Kidney epithelial cell (primary cell): ENCODE results near the gene PRKRA. TPM values are rescaled to one million over a fixed set of nuclear protein-coding genes. Genes with fewer than 3 reads are reported as not detected.

ENCODE experiments used
- DNase-seq: peaks from one replicate; pipeline ENCODE4 v3.0.0-alpha.2; 2010; ENCODE audit warnings: low read depth
- H3K27me3 ChIP-seq: 2 replicates; pipeline ENCODE4 v1.6.0; 2011; ENCODE audit warnings: low read length; ENCODE audit not compliant: control insufficient read depth, insufficient read depth
- H3K36me3 ChIP-seq: 2 replicates; pipeline ENCODE4 v1.5.1; 2011; ENCODE audit warnings: low read length; ENCODE audit not compliant: control insufficient read depth, insufficient read depth
- H3K4me3 ChIP-seq: 2 replicates; pipeline ENCODE4 v1.5.1; 2011; ENCODE audit warnings: low read depth, mild to moderate bottlenecking, control low read depth, low read length
- total RNA-seq: library from RNA; depleted of rRNA; stranded (reverse); fragments of >200 nt; gene quantifications from 2 replicates; pipeline ENCODE4 v1.2.3, GENCODE V29; 2015
- TF ChIP-seq, protein P1 (sequence below): IDR thresholded peaks from 2 replicates; pipeline ENCODE4 v1.5.1; 2011; ENCODE audit warnings: mild to moderate bottlenecking, moderate library complexity, low read length, control low read depth, inconsistent platforms; ENCODE audit not compliant: insufficient read depth, poor library complexity, severe bottlenecking

PRKRA gene
- total RNA-seq, 1 donor from 2014 or later: 50.4 TPM

DNA sequence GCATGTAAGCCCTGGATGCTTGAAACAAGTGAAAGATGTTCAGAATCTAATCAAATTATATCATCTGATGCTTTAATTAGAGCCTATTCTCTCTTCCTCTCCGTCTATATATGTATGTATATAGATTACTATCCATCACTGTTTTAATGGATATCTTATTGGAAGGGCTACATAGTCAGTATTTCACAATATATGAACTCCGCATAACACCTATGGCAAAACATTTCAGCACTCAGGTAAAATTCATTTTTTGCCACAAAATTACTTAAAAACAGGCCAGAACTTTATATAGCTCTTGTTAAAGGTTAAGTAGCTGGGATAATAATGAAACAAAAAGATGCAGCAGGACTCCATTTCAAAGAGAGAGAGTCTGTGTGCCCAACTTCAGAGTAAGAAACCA lies 1.4 kb upstream of the PRKRA start:
- Histone ChIP-seq H3K27me3 (no peaks in the 10 kb centered on the region), H3K4me3 (no peak overlapping the region), H3K36me3 (no peaks in the 10 kb centered on the region)
- no peak for DNase-seq
- TF ChIP-seq, protein P1, sequence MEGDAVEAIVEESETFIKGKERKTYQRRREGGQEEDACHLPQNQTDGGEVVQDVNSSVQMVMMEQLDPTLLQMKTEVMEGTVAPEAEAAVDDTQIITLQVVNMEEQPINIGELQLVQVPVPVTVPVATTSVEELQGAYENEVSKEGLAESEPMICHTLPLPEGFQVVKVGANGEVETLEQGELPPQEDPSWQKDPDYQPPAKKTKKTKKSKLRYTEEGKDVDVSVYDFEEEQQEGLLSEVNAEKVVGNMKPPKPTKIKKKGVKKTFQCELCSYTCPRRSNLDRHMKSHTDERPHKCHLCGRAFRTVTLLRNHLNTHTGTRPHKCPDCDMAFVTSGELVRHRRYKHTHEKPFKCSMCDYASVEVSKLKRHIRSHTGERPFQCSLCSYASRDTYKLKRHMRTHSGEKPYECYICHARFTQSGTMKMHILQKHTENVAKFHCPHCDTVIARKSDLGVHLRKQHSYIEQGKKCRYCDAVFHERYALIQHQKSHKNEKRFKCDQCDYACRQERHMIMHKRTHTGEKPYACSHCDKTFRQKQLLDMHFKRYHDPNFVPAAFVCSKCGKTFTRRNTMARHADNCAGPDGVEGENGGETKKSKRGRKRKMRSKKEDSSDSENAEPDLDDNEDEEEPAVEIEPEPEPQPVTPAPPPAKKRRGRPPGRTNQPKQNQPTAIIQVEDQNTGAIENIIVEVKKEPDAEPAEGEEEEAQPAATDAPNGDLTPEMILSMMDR: no peak

DNA sequence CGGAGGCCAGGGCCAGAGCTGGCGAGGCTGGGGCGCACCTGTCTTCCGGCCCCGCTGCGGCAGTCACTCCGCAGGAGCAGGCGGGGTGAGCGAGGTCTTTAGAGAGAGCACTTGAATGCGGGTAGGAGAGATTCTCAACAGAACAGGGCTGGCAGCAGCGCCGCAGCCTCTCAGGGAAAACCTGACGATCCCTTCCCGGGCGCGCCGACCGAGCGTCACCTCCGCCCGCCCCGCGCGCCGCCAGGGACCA lies 526 bp downstream of the PRKRA start:
- H3K36me3 ChIP-seq: no peaks in the 10 kb centered on the region
- TF ChIP-seq, protein P1: no peak
- H3K4me3 ChIP-seq: peak overlapping the region; percentile 94
- no peaks in the 10 kb centered on the region for H3K27me3 ChIP-seq
- peak; percentile 21 for DNase-seq

DNA sequence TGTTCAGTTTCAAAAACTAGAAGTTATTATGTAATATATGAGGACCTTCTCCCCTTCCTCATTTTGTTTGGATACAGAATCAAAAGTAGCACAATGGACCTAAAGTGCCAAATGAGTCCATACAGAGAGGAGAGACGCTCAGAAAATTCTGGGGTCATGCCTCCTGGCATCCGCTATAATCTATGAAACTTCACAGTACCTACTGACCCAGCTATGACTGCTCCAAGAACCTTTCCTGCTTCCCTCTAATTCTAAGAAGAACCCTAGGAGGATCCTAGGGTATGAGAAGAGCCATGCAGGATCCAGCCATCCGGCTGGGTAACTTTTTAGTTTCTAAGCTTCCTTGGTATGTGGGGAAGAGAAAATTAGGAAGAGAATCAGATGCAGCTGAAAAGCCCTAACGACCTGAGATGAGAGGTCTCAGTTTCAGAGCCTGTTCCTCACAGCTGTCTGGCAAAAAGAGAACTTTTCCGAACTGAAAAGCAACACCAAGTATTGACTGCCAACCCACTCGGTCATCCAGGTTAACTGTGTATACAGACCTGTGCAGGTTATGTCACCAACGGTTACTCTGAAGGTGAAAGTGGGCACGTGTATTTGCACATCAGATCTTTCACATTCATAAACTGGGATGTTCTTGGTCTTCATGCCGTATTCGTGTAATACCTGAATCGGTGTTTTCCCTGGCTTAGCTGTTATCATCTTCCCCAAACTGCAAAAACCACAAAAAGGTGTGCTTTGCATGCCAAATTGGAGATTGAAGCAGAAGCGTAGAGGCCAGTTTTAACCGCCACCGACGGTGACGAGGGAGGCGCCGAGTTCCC lies 1.1 kb downstream of the PRKRA start:
- TF ChIP-seq, protein P1: no peak
- no peaks in the 10 kb centered on the region for H3K36me3 ChIP-seq
- peak overlapping the region; percentile 94 for H3K4me3 ChIP-seq
- DNase-seq: no peak
- no peaks in the 10 kb centered on the region for H3K27me3 ChIP-seq

DNA sequence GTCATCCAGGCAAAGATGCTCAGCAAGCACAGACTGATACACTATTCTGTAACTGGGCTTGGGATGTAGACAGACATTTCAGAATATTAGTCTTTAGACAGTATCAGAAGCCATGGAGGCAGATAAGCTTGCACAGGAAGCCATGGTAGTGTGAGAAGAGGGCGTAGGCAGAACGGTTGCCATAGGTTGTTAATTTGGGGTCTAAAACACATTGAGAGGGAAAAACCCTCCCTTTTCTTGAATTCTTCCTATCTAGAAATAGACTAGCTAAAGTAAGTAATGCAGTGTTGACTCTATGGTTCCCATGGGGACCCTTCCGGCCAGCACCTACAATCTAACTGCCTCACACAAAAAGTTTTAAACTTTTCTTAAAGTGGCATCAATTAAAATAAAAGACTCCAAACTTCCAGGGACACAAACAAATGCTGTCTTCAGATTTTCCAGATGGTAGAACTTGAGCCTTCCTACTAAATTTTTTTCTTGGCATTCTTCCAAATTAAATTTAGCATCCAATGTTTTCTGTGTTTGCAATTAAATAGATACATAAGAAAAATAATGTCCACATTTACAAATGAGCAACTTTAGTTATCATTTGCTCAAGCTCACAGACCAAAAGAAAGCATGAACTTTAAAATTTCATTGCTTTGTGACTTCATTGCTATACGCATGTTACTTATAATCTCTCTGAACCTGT lies 1.9 kb downstream of the PRKRA start:
- no peaks in the 10 kb centered on the region for H3K27me3 ChIP-seq
- no peak for DNase-seq
- no peak overlapping the region for H3K4me3 ChIP-seq
- H3K36me3 ChIP-seq: no peaks in the 10 kb centered on the region
- TF ChIP-seq, protein P1: no peak

DNA sequence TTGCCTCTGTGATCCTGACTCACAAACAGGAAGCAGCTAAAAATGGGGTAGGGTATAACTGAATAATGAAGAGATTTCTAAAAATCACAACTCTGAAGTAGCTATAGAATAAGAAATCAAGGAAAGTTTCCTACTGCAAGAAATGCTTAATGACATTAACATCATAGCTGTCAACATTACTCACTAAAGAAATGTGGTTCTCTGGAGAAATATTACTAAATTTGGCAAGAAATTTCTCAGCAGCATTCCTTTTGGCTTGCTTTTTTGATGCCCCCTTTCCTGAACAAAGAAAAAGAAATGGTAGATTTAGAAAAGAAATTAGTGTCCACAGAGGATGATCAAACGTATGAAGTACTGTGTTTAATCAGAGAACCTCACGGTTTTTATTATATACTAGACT lies 9.5 kb downstream of the PRKRA start:
- Histone ChIP-seq H3K36me3 (no peaks in the 10 kb centered on the region), H3K4me3 (no peak overlapping the region)
- TF ChIP-seq, protein P1: no peak

More for the DNA sequence above, 9.5 kb downstream of the PRKRA start:
- no peak for DNase-seq
- H3K27me3 ChIP-seq: no peaks in the 10 kb centered on the region
